Cardiac muscle cell (in vitro differentiated cells and primary cell): Measurements from ENCODE around the gene TGFBR3. TPM values are rescaled to one million over a fixed set of nuclear protein-coding genes. Genes with fewer than 3 reads are reported as not detected.

Source experiments
- DNase-seq, 2 donors: peaks; one replicate each; pipeline versions ENCODE4 v3.0.0 to v3.0.0-alpha.2; 2010 to 2017; ENCODE audit warnings: low read depth in 1 of 2, low spot score in 1 of 2
- H3K27ac ChIP-seq: fragments of 200-600 bp; sonication (generic); 2 replicates; pipeline ENCODE4 v1.5.1; 2016
- H3K27me3 ChIP-seq: fragments of 200-600 bp; sonication (generic); 2 replicates; pipeline ENCODE4 v1.6.0; 2016; ENCODE audit warnings: control low read depth
- H3K36me3 ChIP-seq: fragments of 200-600 bp; sonication (generic); 2 replicates; pipeline ENCODE4 v1.5.1; 2016; ENCODE audit warnings: control low read depth
- H3K4me1 ChIP-seq: fragments of 200-600 bp; sonication (generic); 2 replicates; pipeline ENCODE4 v1.8.1; 2017; ENCODE audit warnings: low read depth, mild to moderate bottlenecking, mixed run types
- H3K4me3 ChIP-seq: fragments of 200-600 bp; sonication (generic); 2 replicates; pipeline ENCODE4 v1.5.1; 2016; ENCODE audit warnings: mild to moderate bottlenecking
- H3K9me3 ChIP-seq: fragments of 200-600 bp; sonication (generic); 2 replicates; pipeline ENCODE4 v1.5.1; 2017; ENCODE audit warnings: low read depth, mild to moderate bottlenecking, control low read depth
- CTCF ChIP-seq: IDR thresholded peaks from 2 replicates; pipeline ENCODE4 v1.5.1; 2012; ENCODE audit warnings: low read depth, mild to moderate bottlenecking, low read length
- polyA plus RNA-seq: library from polyadenylated mRNA; unstranded; fragments of >200 nt; fragmentation: Nextera tagmentation; extraction: Ambion mirVana; gene quantifications from 2 replicates; pipeline ENCODE4 v1.2.1, GENCODE V29; 2016
- total RNA-seq: library from RNA; depleted of rRNA; stranded (reverse); fragments of >200 nt; gene quantifications from 2 replicates; pipeline ENCODE4 v1.2.3, GENCODE V29; 2016

Gene TGFBR3
- total and polyA plus RNA-seq, 2 experiments from 2014 or later = 10.3 to 11.8 TPM

- Histone ChIP-seq H3K4me3 (no peak overlapping the region), H3K4me1 (peaks cover 10% of the 10 kb centered on the region), H3K9me3 (no peaks in the 10 kb centered on the region), H3K27me3 (no peaks in the 10 kb centered on the region), H3K36me3 (no peaks in the 10 kb centered on the region), H3K27ac (no peak overlapping the region)
- TF ChIP-seq CTCF = no peak
- no peak for DNase-seq
These were observed 72.1 kb downstream of the TGFBR3 start for GRCh38 chr1:91813813-91814212.

GRCh38 chr1:91811363-91812025 lies 74.5 kb downstream of the TGFBR3 start:
- DNase-seq = no peak
- Histone ChIP-seq H3K36me3 (no peaks in the 10 kb centered on the region), H3K27me3 (no peaks in the 10 kb centered on the region), H3K4me1 (no peaks in the 10 kb centered on the region), H3K27ac (no peak overlapping the region), H3K4me3 (no peak overlapping the region), H3K9me3 (no peaks in the 10 kb centered on the region)
- TF ChIP-seq CTCF = no peak

- Histone ChIP-seq H3K4me3 (no peak overlapping the region), H3K27me3 (no peaks in the 10 kb centered on the region), H3K36me3 (no peaks in the 10 kb centered on the region), H3K9me3 (no peaks in the 10 kb centered on the region), H3K27ac (no peak overlapping the region), H3K4me1 (no peaks in the 10 kb centered on the region)
- DNase-seq = no peak
- TF ChIP-seq CTCF = no peak
These were observed 76.6 kb downstream of the TGFBR3 start for GRCh38 chr1:91809317-91809716.

GRCh38 chr1:91807921-91808620 lies 77.9 kb downstream of the TGFBR3 start:
- TF ChIP-seq CTCF = no peak
- Histone ChIP-seq H3K9me3 (no peaks in the 10 kb centered on the region), H3K4me3 (no peak overlapping the region), H3K4me1 (no peaks in the 10 kb centered on the region), H3K36me3 (no peaks in the 10 kb centered on the region), H3K27ac (no peak overlapping the region), H3K27me3 (no peaks in the 10 kb centered on the region)
- DNase-seq = peak in 1 of 2 donors; percentile 41

- no peaks in the 10 kb centered on the region for H3K36me3 ChIP-seq
- H3K4me1 ChIP-seq = no peaks in the 10 kb centered on the region
- H3K27ac ChIP-seq = no peak overlapping the region
- no peak overlapping the region for H3K4me3 ChIP-seq
- H3K27me3 ChIP-seq = no peaks in the 10 kb centered on the region
- no peaks in the 10 kb centered on the region for H3K9me3 ChIP-seq
- DNase-seq = peak in 1 of 2 donors; percentile 97
- TF ChIP-seq CTCF = no peak
These were observed 78.9 kb downstream of the TGFBR3 start for GRCh38 chr1:91806769-91807700.
